GM12892 (cell line): ENCODE measurements around the gene MSH2.

Experiments
- DNase-seq: peaks from one replicate; pipeline ENCODE4 v3.0.0; 2011; ENCODE audit not compliant: insufficient read length
- FAIRE-seq: peaks from 2 replicates; lab custom pipeline; 2011; peaks lifted over from hg19 to GRCh38; lab: Jason Lieb, UNC
- POLR2A ChIP-seq: IDR thresholded peaks from 2 replicates; pipeline ENCODE4 v1.6.1; 2011; ENCODE audit warnings: low read depth, low read length, control low read depth
- POLR2AphosphoS5 ChIP-seq: IDR thresholded peaks from 2 replicates; pipeline ENCODE4 v1.6.1; 2011; ENCODE audit warnings: low read depth, low read length, control low read depth
- TAF1 ChIP-seq: IDR thresholded peaks from 2 replicates; pipeline ENCODE4 v1.6.1; 2011; ENCODE audit warnings: low read depth, mild to moderate bottlenecking, control low read depth, low read length, borderline replicate concordance

The MSH2 gene

GRCh38 chr2:47456851-47457250 lies 53.9 kb downstream of the MSH2 start:
- DNase-seq (no peak), FAIRE-seq (no peak)
- TF ChIP-seq POLR2A (no peak), TAF1 (no peak), POLR2AphosphoS5 (no peak)

- no peak for FAIRE-seq
- TF ChIP-seq TAF1 (no peak), POLR2AphosphoS5 (no peak), POLR2A (no peak)
- no peak for DNase-seq
Measured at GRCh38 chr2:47457268-47457667, 54.3 kb downstream of the MSH2 start.

- FAIRE-seq, result no peak
- TF ChIP-seq POLR2A, result no peak
- TF ChIP-seq POLR2AphosphoS5, result no peak
- no peak for TF ChIP-seq TAF1
- no peak for DNase-seq
Measured at GRCh38 chr2:47459021-47459420, 56.1 kb downstream of the MSH2 start.

- no peak for TF ChIP-seq TAF1
- no peak for TF ChIP-seq POLR2A
- no peak for DNase-seq
- FAIRE-seq, result no peak
Measured at GRCh38 chr2:47460766-47461165, 57.8 kb downstream of the MSH2 start.

- DNase-seq (no peak), FAIRE-seq (no peak)
- TF ChIP-seq POLR2AphosphoS5 (no peak), POLR2A (no peak), TAF1 (no peak)
Measured at GRCh38 chr2:47471429-47472116, 68.6 kb downstream of the MSH2 start.

- no peak for FAIRE-seq
- DNase-seq, result no peak
- TF ChIP-seq TAF1, result no peak
- no peak for TF ChIP-seq POLR2A
- no peak for TF ChIP-seq POLR2AphosphoS5
Measured at GRCh38 chr2:47479863-47480262, 76.9 kb downstream of the MSH2 start.

- no peak for FAIRE-seq
- no peak for DNase-seq
- no peak for TF ChIP-seq POLR2AphosphoS5
- TF ChIP-seq TAF1, result no peak
- TF ChIP-seq POLR2A, result no peak
Measured at GRCh38 chr2:47483191-47483590, 80.2 kb downstream of the MSH2 start.

- DNase-seq, result no peak
- TF ChIP-seq POLR2A (no peak), POLR2AphosphoS5 (no peak), TAF1 (no peak)
- no peak for FAIRE-seq
Measured at GRCh38 chr2:47484396-47484795, 81.4 kb downstream of the MSH2 start.

GRCh38 chr2:47485177-47485576 lies 82.2 kb downstream of the MSH2 start:
- DNase-seq (no peak), FAIRE-seq (no peak)
- no peak for TF ChIP-seq POLR2A
- no peak for TF ChIP-seq TAF1

- no peak for TF ChIP-seq POLR2A
- TF ChIP-seq TAF1, result no peak
- no peak for TF ChIP-seq POLR2AphosphoS5
- DNase-seq (no peak), FAIRE-seq (no peak)
Measured at GRCh38 chr2:47485751-47486300, 82.9 kb downstream of the MSH2 start.

- DNase-seq (peak; percentile 30), FAIRE-seq (peak; percentile 72)
- TF ChIP-seq TAF1 (no peak), POLR2A (no peak), POLR2AphosphoS5 (no peak)
Measured at GRCh38 chr2:47486841-47487497, 84.0 kb downstream of the MSH2 start.

GRCh38 chr2:47487498-47487875 lies 84.5 kb downstream of the MSH2 start:
- no peak for FAIRE-seq
- DNase-seq, result no peak
- no peak for TF ChIP-seq POLR2AphosphoS5
- no peak for TF ChIP-seq POLR2A
- TF ChIP-seq TAF1, result no peak
